ENCODE results near the gene F11.
A peak's percentile ranks its signal among the peaks of the same experiment; 100 is the strongest.
"Not testable (repeated sequence)": the region's sequence is repeated elsewhere in the genome, so short reads cannot be mapped to it uniquely, and the experiment has no call there.

The F11 gene

DNA sequence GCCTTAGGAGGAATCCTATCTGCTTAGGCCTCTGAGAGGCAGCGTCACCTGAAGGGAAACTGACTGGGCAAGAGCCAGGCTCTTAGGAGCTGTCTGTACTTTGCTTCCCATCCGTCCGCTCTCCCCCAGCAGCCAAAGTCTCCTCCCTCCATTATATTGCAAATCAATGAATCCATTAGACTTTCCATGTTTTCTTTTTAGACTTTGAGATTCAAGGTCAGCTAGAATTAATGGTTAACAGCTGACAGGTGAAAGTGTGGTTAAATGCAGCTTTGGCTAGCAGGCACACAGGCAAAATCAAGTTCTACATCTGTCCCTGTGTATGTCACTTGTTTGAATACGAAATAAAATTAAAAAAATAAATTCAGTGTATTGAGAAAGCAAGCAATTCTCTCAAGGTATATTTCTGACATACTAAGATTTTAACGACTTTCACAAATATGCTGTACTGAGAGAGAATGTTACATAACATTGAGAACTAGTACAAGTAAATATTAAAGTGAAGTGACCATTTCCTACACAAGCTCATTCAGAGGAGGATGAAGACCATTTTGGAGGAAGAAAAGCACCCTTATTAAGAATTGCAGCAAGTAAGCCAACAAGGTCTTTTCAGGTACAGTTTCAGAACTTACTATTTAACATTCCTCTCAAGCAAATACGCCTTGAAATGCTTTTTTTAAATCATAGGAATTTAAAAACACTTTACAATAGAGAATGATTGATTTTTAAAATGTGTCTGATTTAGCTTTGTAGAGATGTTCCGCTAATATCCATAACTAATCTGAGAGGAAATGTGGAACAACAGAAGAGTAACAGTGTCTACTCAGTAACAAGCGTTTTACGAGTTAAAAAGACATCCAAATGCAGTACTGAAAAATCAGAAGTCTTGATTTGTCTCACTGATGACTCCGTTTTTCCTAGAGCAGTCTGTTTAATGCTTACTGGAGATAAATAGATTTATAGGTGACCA is at the start of gene F11:
Gene F11, plus strand, starts transcription at position 507 of the 970 bp plus-strand sequence. CDS start 948 bp downstream, outside the sequence.
- DNase-seq (ENCODE audit: low read depth, low spot score): no peak

DNA sequence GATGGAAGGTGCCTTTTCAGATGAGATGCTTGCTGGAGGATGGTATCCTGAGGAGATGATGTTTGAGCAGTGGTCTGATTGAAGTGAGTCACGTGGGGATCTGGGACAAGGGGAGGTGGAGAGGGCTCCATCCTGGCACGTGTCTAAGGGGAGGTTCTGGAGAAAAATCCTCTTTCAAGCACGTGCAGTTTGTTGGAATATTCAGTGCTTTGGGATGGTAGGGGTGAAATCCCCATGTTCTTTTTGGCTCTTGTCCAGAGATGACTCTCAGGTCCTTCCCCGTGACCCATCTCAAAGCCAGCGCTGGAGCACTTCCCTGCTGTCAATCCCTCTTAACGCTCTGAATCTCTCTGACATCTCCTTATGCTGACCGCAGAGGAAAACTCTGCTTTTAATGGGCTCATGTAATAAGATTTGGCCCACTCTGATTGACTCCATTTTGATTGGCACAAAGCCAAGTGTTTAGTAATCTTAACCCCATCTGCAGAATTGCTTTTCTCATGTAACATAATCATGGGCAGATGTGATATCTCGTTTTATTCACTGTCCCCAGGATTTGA is 49.4 kb upstream of the F11 start:
- DNase-seq (ENCODE audit: low read depth, low spot score): no peak

DNA sequence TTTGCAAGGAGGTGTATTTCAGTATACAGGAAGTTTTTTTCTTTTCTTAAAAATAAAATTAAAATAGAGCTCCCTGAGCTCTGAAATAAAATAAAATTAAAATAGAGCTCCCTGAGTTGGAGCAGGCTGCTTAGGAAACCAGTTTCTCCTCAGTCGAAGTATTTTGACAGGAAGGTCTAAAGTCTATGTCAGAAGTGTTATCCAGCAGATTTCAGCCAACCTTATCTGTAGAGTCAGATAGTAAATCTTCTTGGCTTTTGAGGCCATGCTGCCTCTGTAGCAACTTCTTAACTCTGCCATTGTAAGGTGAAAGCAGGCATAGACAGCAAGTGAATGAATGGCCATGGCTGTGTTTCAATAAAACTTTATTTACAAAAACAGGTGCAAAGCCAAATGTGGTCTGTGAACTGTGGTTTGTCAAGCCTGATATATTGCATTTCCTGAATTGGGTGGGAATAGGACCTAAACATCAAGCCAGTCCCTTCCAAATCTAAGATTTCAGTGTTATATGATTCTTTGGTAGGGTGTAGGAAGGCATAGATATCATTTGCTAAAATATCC is 48.2 kb upstream of the F11 start:
- no peak for DNase-seq (ENCODE audit: low read depth, low spot score)

DNA sequence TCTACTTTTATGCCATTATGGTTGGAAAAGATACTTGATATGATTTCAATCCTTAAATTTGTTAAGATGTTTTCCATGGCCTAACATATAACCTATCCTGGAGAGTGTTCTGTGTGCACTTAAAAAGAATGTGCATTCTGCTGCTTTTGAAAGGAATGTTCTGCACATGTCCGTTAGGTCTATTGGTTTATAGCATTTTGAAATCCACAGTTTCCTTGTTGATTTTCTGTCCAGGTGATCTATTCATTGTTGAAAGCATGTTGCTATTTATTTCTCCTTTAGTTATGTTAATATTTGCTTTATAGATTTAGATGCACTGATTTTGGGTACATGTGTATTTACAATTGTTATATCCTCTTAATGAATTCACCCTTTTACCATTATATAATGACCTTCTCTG is 44.4 kb upstream of the F11 start:
- DNase-seq (ENCODE audit: low read depth, low spot score): no peak

DNA sequence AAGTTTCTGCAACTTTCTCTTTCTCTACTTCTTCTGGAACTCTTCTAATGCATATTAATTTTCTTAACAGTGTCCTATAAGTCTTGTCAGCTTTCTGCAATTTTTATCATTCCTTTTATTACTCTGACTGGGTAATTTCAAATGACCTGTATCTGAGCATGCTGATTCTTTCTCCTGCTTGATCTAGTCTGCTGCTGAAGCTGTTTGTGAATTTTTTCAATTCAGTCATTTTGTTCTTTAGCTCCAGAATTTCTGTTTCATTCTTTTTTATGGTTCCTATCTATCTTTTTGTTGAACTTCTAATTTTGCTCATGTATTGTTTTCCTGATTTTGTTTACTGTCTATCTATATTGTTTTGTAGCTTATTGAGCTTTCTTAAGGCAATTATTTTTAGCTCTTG is 40.1 kb upstream of the F11 start:
- DNase-seq (ENCODE audit: low read depth, low spot score): no peak

DNA sequence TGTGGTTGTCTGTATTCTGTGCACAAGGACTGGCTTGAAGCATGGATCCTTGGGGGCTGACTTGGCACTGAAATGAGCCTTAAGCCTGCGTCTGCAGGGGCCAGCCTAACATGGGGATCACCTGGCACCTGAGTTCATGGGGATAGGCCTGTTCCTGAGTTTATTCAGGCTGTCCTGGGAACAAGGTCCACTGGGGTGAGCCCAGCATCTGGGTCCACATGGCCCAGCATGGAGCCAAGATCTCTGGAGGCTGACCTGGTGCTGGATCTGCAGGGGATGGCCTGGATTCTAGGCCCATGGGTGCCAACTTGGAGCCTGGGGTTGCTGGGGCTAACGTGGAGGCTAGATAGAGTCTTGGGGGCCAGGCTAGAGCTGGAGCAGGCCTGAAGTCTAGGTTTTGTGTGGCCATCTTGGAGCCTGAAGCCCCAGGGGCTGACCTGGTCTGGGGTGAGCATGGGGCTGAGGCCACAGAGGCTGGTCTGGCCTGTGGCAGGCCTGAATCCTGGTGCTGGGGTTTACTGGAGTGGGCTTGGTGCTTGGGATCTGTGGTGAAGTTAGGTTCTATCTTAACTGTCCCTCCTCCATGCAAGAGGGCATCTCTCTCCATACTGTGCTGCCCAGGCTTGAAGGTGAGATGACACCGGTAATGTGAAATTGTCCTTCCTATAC is 39.3 kb upstream of the F11 start:
- DNase-seq (ENCODE audit: low read depth, low spot score): no peak

DNA sequence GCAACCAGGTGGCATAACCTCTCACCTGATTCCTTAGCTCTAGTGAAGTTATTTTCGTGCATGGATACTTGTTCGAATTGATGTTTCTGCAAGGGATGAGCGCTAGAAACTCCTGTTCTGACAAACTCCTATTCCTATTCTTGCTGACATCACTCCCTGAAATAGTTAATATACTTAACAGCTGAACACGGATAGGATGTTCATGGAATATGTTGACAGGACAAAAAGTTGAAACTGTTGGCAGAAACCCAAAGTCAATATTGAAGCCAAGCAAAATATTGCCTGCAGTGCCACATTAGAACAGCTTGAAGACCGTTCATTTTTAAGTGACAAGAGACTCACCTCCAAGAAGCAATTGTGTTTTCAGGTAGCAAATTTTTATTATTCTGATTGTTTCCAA is 38.8 kb upstream of the F11 start, which contains the start of gene KLKB1:
Gene KLKB1, plus strand, starts transcription at position 287 of the 400 bp plus-strand sequence. CDS start 689 bp downstream, outside the sequence.
- DNase-seq (ENCODE audit: low read depth, low spot score): peak; percentile 67

DNA sequence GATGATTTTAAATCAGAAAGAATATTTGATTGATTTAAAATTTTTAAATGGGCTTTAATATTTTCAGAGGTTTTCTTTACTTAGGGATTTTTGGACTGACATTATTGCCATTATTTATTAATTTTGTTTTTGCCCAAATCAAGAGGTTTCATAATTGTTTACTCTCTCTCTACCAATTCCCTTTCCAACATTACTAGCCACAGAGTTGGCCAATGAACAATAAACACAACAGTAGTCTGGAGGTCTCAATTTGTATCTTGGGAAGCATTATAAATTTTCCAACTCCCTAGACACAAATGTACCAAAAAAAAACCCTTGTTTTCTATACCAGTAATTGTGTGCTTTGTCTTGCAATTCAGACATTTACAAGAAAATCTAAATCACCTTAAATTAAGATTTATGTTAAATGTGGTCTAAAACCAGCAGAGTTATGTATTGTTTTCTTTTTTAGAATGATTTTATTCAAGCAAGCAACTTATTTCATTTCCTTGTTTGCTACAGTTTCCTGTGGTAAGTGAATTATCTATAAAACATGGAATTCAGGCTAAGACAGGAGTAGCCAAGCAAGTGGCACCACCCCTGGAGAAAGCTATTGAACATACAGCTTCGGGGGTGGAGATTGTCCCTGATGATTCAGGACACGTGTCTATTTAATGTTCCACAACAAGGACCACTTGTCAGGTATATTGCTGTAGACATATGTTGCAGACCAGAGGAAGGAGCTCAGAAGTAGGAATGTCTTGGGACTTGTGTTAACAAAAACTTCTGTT is 38.1 kb upstream of the F11 start:
- no peak for DNase-seq (ENCODE audit: low read depth, low spot score)

DNA sequence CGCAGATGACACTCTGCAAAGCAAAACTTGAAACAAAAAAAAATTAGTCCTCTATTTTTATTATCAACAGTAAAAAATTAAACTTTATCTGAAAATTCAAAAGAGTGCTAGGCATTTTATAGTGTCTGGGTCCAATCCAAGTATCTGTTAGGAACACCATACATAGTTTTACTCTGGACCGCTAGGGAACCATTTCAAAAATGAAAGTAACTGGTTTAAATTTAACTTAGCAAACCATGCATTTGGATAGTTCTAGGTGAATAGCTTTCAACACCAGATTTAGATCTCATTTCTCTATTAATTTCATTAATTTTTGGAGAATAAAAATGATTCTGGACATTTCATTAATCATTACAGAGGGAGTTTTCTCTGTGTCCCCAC is 37.5 kb upstream of the F11 start:
- no peak for DNase-seq (ENCODE audit: low read depth, low spot score)

DNA sequence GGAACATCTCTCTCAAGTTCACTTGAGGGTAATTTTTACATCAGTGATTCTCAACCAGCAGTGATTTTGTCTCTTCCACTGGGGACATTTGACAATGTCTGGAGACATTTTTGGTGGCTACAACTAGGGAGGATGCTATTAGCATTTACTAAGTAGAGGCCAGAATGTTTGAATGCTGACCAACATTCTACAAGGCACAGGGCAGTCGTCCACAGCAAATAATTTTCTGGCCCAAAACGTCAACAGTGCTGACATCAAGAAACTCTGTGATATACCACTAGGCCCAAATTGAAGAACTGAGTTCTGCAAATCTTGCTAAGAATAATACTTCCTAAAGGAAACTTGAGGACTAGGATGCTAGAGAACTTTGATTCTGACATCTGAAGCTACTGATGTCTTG is 31.6 kb upstream of the F11 start:
- DNase-seq (ENCODE audit: low read depth, low spot score): no peak

DNA sequence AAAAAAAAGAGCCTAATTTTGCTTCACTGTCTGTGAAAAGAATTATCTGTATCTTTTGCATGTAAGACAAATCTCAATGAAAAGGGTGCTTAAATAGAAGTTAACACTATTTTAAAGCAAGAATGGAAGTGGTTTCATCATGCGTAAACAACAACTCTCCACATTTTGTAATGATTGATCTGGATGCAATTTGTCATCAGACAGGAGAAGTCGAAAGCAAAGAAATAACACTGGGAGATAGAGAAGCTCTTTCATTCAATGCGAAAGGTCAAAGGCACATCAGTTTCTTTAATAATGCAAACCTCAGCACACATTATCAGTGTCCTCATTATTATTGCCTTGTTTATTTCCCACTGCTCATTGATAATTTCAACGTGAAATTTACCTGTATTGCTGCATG is 29.9 kb upstream of the F11 start:
- no peak for DNase-seq (ENCODE audit: low read depth, low spot score)

DNA sequence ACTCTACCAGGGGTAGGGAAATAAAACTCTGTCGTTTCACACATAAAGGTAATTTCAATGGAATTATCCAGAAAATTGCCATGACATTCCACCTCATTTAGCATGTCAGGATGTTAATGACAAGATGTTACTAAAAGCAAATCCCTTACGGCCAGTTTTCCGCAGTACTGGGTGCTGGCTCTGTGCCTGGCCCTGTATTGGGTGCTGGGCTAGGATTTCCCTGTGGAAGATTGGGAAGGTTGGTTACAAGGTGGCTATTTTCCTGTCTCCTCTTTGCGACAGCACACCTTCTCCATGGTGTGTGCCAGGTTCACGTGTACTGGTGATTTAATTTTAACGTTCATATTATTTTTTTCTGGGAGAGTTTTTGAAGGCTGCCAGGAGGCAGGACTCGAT is 25.5 kb upstream of the F11 start:
- no peak for DNase-seq (ENCODE audit: low read depth, low spot score)

DNA sequence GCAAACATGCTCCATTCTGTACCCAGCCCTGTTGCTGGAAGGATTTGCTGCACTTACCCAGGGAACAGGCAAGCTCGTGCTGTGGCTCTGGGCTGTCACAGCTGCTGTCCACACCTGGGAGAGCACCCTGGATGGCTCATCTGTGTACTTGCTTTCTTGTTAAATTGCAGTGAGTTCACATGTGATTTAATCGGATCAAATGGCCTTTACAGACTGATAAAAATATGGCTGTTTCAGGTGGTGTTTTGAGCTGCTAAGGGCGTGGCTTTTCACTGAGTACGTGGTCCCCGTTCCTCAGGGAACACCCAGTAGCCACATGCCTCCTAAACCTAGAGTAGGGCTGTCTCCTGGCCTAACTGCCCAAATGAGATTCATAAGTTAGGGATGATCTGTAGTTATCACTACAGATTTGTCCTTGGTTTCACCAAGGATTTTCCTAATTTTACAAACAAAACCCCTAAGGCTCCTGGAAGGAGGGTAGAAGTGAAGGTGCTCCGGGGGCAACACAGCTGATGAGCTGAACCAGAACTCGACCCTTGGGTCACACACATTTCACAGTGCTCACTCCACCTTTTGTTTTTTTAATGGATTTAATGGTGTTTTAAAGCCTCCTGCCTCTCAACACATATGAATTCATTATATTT is 25.0 kb upstream of the F11 start:
- no peak for DNase-seq (ENCODE audit: low read depth, low spot score)

DNA sequence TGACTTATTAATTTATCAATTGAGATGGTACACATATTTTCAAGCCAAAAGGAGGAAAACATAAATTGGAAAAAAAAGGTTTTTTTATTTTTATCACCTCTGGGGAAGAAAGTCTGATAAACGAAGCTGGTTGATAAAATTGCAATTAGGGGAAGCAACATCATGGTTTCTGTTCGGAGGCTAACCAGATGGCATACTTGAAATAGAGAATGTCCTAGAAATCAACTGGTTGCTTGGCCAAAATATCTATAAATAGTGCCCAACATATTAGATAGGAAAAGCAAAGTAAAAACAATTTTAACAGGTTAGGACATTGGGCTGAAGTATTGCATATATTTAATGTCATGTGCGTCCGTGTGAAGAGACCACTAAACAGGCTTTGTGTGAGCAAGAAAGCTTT is 24.4 kb upstream of the F11 start:
- no peak for DNase-seq (ENCODE audit: low read depth, low spot score)

DNA sequence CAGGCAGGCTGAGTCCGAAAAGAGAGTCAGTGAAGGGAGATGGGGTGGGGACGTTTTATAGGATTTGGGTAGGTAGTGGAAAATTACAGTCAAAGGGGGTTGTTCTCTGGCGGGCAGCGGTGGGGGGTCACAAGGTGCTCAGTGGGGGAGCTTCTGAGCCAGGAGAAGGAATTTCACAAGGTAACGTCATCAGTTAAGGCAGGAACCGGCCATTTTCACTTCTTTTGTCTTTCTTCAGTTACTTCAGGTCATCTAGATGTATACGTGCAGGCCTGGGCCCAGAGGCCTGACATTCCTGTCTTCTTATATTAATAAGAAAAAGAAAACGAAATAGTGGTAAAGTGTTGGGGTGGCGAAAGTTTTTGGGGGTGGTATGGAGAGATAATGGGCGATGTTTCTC is 24.0 kb upstream of the F11 start:
- DNase-seq (ENCODE audit: low read depth, low spot score): not testable (repeated sequence)

DNA sequence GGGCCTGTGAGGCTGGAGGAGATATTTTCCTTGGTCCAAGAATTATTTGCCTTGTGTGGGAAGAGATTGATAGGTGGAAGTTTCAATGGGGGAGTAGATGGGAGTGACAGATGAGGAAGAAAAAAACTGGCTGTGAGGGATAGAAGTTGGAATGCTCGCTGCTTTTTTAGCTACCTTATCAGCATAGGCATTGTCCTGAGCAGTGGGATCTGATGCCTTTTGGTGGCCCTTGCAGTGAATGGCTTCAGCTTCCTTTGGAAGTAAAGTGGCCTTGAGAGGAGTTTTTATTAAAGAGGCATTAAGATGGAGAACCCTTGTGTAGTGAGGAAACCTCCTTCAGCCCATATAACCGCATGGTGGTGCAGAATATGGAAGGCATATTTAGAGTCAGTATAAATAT is 22.7 kb upstream of the F11 start:
- no peak for DNase-seq (ENCODE audit: low read depth, low spot score)

DNA sequence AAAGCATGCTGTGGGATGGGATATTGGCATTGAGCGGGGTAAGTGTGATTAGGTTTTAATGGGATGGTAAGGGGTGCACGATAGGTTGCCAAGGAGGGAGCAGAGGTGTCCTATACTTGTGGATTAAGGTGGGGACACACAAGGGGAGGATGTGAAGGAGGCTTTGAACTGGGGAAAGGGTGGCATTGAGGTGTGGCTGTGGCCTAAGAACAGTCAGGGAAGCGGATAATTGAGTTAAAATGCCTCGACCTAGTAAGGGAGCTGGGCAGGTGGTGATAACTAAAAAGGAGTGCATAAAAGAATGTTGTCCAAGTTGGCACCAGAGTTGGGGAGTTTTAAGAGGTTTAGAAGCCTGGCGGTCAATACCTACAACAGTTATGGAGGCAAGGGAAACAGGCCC is 21.2 kb upstream of the F11 start:
- DNase-seq (ENCODE audit: low read depth, low spot score): no peak

DNA sequence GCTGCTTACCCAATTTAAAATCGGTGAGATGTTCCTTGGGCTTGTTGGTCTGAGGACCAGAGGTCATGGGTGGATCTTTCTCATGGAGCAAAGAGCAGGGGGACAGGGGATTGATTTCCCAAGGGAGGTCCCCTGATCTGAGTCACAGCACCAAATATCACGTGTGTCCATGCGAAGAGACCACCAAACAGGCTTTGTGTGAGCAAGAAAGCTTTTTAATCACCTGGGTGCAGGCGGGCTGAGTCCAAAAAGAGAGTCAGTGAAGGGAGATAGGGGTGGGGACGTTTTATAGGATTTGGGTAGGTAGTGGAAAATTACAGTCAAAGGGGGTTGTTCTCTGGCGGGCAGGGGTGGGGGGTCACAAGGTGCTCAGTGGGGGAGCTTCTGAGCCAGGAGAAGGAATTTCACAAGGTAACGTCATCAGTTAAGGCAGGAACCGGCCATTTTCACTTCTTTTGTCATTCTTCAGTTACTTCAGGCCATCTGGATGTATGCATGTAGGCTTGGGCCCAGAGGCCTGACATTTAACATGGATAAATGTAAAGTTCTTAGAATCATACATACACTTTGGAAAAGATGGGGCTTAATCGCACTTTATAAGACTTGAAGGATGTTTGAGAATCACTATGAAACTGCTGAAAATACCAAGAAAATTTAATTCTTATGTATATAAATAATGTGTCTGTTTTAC is 18.8 kb upstream of the F11 start:
- not testable (repeated sequence) for DNase-seq (ENCODE audit: low read depth, low spot score)

DNA sequence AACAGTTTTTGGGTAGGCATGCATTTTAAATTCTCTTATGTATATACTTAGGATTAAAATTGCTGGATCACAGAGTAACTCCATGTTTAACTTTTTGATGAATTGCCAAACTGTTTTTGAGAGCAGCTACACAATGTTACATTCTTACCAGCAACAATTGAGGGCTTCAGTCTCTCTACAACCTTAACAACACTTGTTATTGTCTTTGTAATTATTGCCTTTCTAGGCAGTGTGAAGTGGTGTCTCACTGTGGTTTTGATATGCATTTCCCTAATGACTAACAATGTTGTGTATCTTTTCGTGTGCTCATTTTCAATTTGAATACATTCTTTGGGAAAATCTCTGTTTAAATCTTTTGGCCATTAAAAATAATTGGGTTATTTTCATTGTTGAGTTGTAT is 17.3 kb upstream of the F11 start:
- no peak for DNase-seq (ENCODE audit: low read depth, low spot score)
